ENCODE measurements around the gene TBC1D19. TPM values are rescaled to one million over a fixed set of nuclear protein-coding genes. Genes with fewer than 3 reads are reported as not detected.
A peak's percentile ranks its signal among the peaks of the same experiment; 100 is the strongest.

Gene TBC1D19
- total and polyA plus RNA-seq, 4 donors: 1.2 to 5.8 (median 2.2) TPM

- no peak for DNase-seq (ENCODE audit: low spot score)
- Histone ChIP-seq H3K4me3 (ENCODE audit: low read depth in 1 of 3, low read length in 3 of 3) (no peak overlapping the region), H3K9ac (ENCODE audit: low read depth in 1 of 2, low read length in 2 of 2) (no peak overlapping the region), H3K4me1 (ENCODE audit: control insufficient read depth in 4 of 4, insufficient read depth in 4 of 4, low read length in 3 of 4) (peaks cover 1 to 10% (median 9%) of the 10 kb centered on the region in 4 donors), H3K9me3 (ENCODE audit: control insufficient read depth in 4 of 4, low read length in 3 of 4) (no peaks in the 10 kb centered on the region), H3K27ac (ENCODE audit: low read depth in 1 of 2, low read length in 2 of 2) (no peak overlapping the region), H3K27me3 (ENCODE audit: control insufficient read depth in 4 of 4, insufficient read depth in 4 of 4, low read length in 3 of 4) (no peaks in the 10 kb centered on the region), H3K36me3 (ENCODE audit: control insufficient read depth in 4 of 4, insufficient read depth in 3 of 4, low read depth in 1 of 4, low read length in 3 of 4) (no peaks in the 10 kb centered on the region)
- WGBS: 70% methylated on average over 1 of the region's 1 CpG
- TF ChIP-seq REST (IDR thresholded peaks at IDR 0.05) (no peak), EGR1 (IDR thresholded peaks at IDR 0.05; ENCODE audit: low read depth in 2 of 2) (no peak), NR2F2 (IDR thresholded peaks at IDR 0.05) (no peak), RXRA (IDR thresholded peaks at IDR 0.05) (no peak)
Observed at GRCh38 chr4:26737385-26737784, 153.5 kb downstream of the TBC1D19 start.

DNA sequence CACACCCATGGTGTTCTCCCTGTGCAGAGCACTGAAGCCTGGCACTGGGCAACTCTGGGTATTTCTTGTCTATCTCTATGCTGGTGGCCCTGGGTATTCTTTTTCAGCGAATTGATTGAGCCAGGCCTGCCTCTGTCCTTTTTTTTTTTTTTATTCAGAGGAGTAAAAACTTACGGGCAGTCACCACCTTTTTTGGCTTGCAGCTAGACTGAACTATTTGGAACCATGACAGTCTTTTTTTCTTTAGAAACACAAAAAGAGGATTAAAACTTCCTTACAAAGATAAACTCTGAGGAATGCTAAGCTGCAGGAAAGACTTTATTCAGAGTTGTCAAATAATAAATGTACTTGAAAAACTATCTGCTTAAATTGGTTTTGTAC, 157.6 kb downstream of the TBC1D19 start:
- H3K4me3 ChIP-seq (ENCODE audit: low read depth in 1 of 3, low read length in 3 of 3): no peak overlapping the region
- DNase-seq (ENCODE audit: low spot score): no peak

DNA sequence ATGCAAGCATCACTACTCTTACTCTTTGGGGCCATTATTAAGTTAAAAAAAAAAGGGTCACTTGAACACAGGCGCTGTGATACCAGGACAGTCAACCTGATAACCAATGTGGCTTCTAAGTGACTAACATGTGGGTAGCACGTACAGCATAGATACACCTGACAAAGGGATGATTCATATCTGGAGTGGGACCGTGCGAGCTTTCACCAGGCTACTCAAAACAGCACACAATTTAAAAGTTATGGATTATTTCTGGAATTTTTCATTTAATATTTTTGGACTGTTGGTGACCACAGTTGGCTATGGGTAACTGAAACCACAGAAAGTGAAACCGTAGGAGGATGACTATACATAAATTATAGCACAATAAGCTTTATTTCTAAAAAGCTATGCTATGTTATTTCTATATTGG, 162.9 kb downstream of the TBC1D19 start:
- H3K4me1 ChIP-seq (ENCODE audit: control insufficient read depth in 4 of 4, insufficient read depth in 4 of 4, low read length in 3 of 4): peaks cover 0 to 6% (median 5%) of the 10 kb centered on the region in 4 donors
- H3K27me3 ChIP-seq (ENCODE audit: control insufficient read depth in 4 of 4, insufficient read depth in 4 of 4, low read length in 3 of 4): no peaks in the 10 kb centered on the region
- 87% methylated on average over 5 of the region's 5 CpGs for WGBS
- no peak overlapping the region for H3K4me3 ChIP-seq (ENCODE audit: low read depth in 1 of 3, low read length in 3 of 3)
- no peak overlapping the region for H3K27ac ChIP-seq (ENCODE audit: low read depth in 1 of 2, low read length in 2 of 2)
- no peak for DNase-seq (ENCODE audit: low spot score)
- TF ChIP-seq SP1 (IDR thresholded peaks at IDR 0.05): no peak
- H3K9ac ChIP-seq (ENCODE audit: low read depth in 1 of 2, low read length in 2 of 2): no peak overlapping the region
- no peaks in the 10 kb centered on the region for H3K36me3 ChIP-seq (ENCODE audit: control insufficient read depth in 4 of 4, insufficient read depth in 3 of 4, low read depth in 1 of 4, low read length in 3 of 4)
- H3K9me3 ChIP-seq (ENCODE audit: control insufficient read depth in 4 of 4, low read length in 3 of 4): no peaks in the 10 kb centered on the region

More for the DNA sequence above, 157.6 kb downstream of the TBC1D19 start:
- no peaks in the 10 kb centered on the region for H3K36me3 ChIP-seq (ENCODE audit: control insufficient read depth in 4 of 4, insufficient read depth in 3 of 4, low read depth in 1 of 4, low read length in 3 of 4)
- H3K27ac ChIP-seq (ENCODE audit: low read depth in 1 of 2, low read length in 2 of 2): peak overlapping the region; percentile 23 to 60
- no peaks in the 10 kb centered on the region for H3K27me3 ChIP-seq (ENCODE audit: control insufficient read depth in 4 of 4, insufficient read depth in 4 of 4, low read length in 3 of 4)
- H3K4me1 ChIP-seq (ENCODE audit: control insufficient read depth in 4 of 4, insufficient read depth in 4 of 4, low read length in 3 of 4): peaks cover 1 to 10% (median 7%) of the 10 kb centered on the region in 4 donors
- H3K9me3 ChIP-seq (ENCODE audit: control insufficient read depth in 4 of 4, low read length in 3 of 4): no peaks in the 10 kb centered on the region
- TF ChIP-seq HNF4A (conservative IDR thresholded peaks at IDR 0.05) (peak in 1 of 2 donors; percentile 32), YY1 (IDR thresholded peaks at IDR 0.05) (peak; percentile 26), EGR1 (IDR thresholded peaks at IDR 0.05; ENCODE audit: low read depth in 2 of 2) (no peak), ZBTB33 (IDR thresholded peaks at IDR 0.05) (peak; percentile 15), RAD21 (IDR thresholded peaks at IDR 0.05) (peak; percentile 11 to 15)
- H3K9ac ChIP-seq (ENCODE audit: low read depth in 1 of 2, low read length in 2 of 2): no peak overlapping the region
- WGBS: 29% methylated on average over 2 of the region's 2 CpGs

Measured in liver (tissue), 9 donors.